ENCODE measurements around the gene NMRK2. TPM values are rescaled to one million over a fixed set of nuclear protein-coding genes. Genes with fewer than 3 reads are reported as not detected.
A peak's percentile ranks its signal among the peaks of the same experiment; 100 is the strongest.

The NMRK2 gene
- total and polyA plus RNA-seq, 2 experiments from 2014 or later: 0.95 TPM; not detected in 1

GRCh38 chr19:3976495-3977241 lies 43.8 kb downstream of the NMRK2 start:
- H4K20me1 ChIP-seq (ENCODE audit: insufficient read depth, poor library complexity, severe bottlenecking): peaks cover 72% of the 10 kb centered on the region
- no peaks in the 10 kb centered on the region for H3K4me1 ChIP-seq (ENCODE audit: insufficient read depth)
- H3K9me2 ChIP-seq (replicated peaks; ENCODE audit: insufficient read depth): no peaks in the 10 kb centered on the region
- WGBS (ENCODE audit: low lambda C conversion rate, missing lambda C conversion rate): 97% methylated on average over 28 of the region's 29 CpGs
- peaks cover 51% of the 10 kb centered on the region for H3K79me2 ChIP-seq
- H3K4me2 ChIP-seq: no peak overlapping the region
- H3K4me3 ChIP-seq: no peak overlapping the region
- H3K9me3 ChIP-seq (ENCODE audit: low read depth): no peaks in the 10 kb centered on the region
- H3K27ac ChIP-seq: no peak overlapping the region
- TF ChIP-seq EZH2 (IDR thresholded peaks at IDR 0.05; ENCODE audit: borderline replicate concordance) (no peak), EZH2phosphoT487 (IDR thresholded peaks at IDR 0.05; ENCODE audit: low read depth, severe bottlenecking, unreplicated experiment) (no peak), CTCF (IDR thresholded peaks at IDR 0.05; ENCODE audit: poor library complexity) (no peak)
- DNase-seq (ENCODE audit: low spot score): no peak
- H3K27me3 ChIP-seq: no peaks in the 10 kb centered on the region
- no peaks in the 10 kb centered on the region for H3K36me3 ChIP-seq (replicated peaks; ENCODE audit: insufficient read depth, low read depth)
- no peak overlapping the region for H2AFZ ChIP-seq

- Histone ChIP-seq H3K27ac (no peak overlapping the region), H3K27me3 (no peaks in the 10 kb centered on the region), H3K9me2 (replicated peaks; ENCODE audit: insufficient read depth) (no peaks in the 10 kb centered on the region), H3K4me2 (no peak overlapping the region), H3K4me3 (no peak overlapping the region), H3K36me3 (replicated peaks; ENCODE audit: insufficient read depth, low read depth) (no peaks in the 10 kb centered on the region), H2AFZ (no peak overlapping the region), H4K20me1 (ENCODE audit: insufficient read depth, poor library complexity, severe bottlenecking) (peaks cover 76% of the 10 kb centered on the region), H3K79me2 (peaks cover 59% of the 10 kb centered on the region), H3K4me1 (ENCODE audit: insufficient read depth) (no peaks in the 10 kb centered on the region), H3K9me3 (ENCODE audit: low read depth) (no peaks in the 10 kb centered on the region)
- peak; percentile 9 for DNase-seq (ENCODE audit: low spot score)
- 97% methylated on average over 57 of the region's 59 CpGs for WGBS (ENCODE audit: low lambda C conversion rate, missing lambda C conversion rate)
- no peak for TF ChIP-seq EZH2phosphoT487 (IDR thresholded peaks at IDR 0.05; ENCODE audit: low read depth, severe bottlenecking, unreplicated experiment)
- TF ChIP-seq EZH2 (IDR thresholded peaks at IDR 0.05; ENCODE audit: borderline replicate concordance): no peak
- no peak for TF ChIP-seq CTCF (IDR thresholded peaks at IDR 0.05; ENCODE audit: poor library complexity)
These were observed 44.6 kb downstream of the NMRK2 start for GRCh38 chr19:3977242-3978143.

GRCh38 chr19:3978145-3978544 lies 45.3 kb downstream of the NMRK2 start:
- Histone ChIP-seq H3K27ac (no peak overlapping the region), H3K4me1 (ENCODE audit: insufficient read depth) (no peaks in the 10 kb centered on the region), H4K20me1 (ENCODE audit: insufficient read depth, poor library complexity, severe bottlenecking) (peaks cover 82% of the 10 kb centered on the region), H3K4me2 (no peak overlapping the region), H3K27me3 (no peaks in the 10 kb centered on the region), H3K4me3 (no peak overlapping the region), H3K9me2 (replicated peaks; ENCODE audit: insufficient read depth) (no peaks in the 10 kb centered on the region), H3K79me2 (peaks cover 66% of the 10 kb centered on the region), H3K36me3 (replicated peaks; ENCODE audit: insufficient read depth, low read depth) (no peaks in the 10 kb centered on the region), H2AFZ (no peak overlapping the region), H3K9me3 (ENCODE audit: low read depth) (no peaks in the 10 kb centered on the region)
- 95% methylated on average over 19 of the region's 19 CpGs for WGBS (ENCODE audit: low lambda C conversion rate, missing lambda C conversion rate)
- DNase-seq (ENCODE audit: low spot score): no peak
- TF ChIP-seq EZH2 (IDR thresholded peaks at IDR 0.05; ENCODE audit: borderline replicate concordance): no peak
- TF ChIP-seq EZH2phosphoT487 (IDR thresholded peaks at IDR 0.05; ENCODE audit: low read depth, severe bottlenecking, unreplicated experiment): no peak
- TF ChIP-seq CTCF (IDR thresholded peaks at IDR 0.05; ENCODE audit: poor library complexity): no peak
